ENCODE measurements around the gene C1QTNF12. TPM values are rescaled to one million over a fixed set of nuclear protein-coding genes. Genes with fewer than 3 reads are reported as not detected.

C1QTNF12 gene
- total RNA-seq, 2 donors from 2014 or later, result not detected

DNA sequence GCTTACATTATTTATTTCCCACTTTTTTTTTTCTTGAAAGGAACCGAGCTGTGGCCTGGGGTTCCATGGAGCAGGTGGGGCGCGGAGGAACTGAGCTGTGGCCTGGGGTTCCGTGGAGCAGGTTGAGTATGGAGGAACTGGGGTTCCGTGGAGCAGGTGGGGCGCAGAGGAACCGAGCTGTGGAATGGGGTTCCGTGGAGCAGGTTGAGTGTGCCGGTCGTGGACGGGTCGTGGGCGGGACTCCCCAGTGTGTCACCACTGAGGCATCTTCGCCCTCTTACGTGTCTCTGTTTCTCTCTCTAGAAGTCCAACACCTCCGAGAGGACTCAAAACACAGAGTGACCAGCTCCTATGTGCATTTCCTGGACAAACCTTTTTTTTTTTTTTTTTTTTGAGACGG is 32.5 kb upstream of the C1QTNF12 start:
- TF ChIP-seq CTCF (IDR thresholded peaks at IDR 0.05), result no peak
- Histone ChIP-seq H3K9me3 (no peaks in the 10 kb centered on the region), H3K27me3 (no peaks in the 10 kb centered on the region), H3K4me3 (no peak overlapping the region), H3K27ac (no peak overlapping the region), H3K4me1 (peaks cover 0 to 18% of the 10 kb centered on the region in 2 donors), H3K36me3 (no peaks in the 10 kb centered on the region)
- DNase-seq (ENCODE audit: low spot score), result no peak

- Histone ChIP-seq H3K9me3 (no peaks in the 10 kb centered on the region), H3K4me1 (peaks cover 0 to 18% of the 10 kb centered on the region in 2 donors), H3K27me3 (no peaks in the 10 kb centered on the region), H3K4me3 (no peak overlapping the region), H3K36me3 (no peaks in the 10 kb centered on the region), H3K27ac (no peak overlapping the region)
- no peak for DNase-seq (ENCODE audit: low spot score)
- TF ChIP-seq CTCF (IDR thresholded peaks at IDR 0.05), result no peak
Measured at GRCh38 chr1:1278620-1279019, 32.1 kb upstream of the C1QTNF12 start.

DNA sequence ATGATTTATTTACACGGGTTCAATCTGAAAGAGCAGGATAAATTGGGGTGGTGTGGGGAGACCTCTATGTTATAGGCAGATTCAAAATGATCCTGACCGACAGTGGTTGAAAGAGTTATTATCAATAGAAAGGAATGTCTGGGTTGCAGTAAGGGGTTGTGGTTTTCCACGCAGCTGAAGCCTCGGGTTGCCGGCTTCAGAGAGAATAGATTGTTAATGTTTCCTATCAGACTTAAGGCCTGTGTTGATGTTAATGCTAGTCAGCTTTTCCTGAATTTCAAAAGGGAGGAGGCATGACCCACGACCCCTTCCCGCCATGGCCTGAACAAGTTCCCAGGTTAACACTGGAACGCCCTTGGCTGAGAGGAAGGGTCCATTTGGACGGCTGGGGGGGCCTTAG is 29.3 kb upstream of the C1QTNF12 start:
- Histone ChIP-seq H3K27me3 (no peaks in the 10 kb centered on the region), H3K4me1 (peaks cover 0 to 32% of the 10 kb centered on the region in 2 donors), H3K9me3 (no peaks in the 10 kb centered on the region), H3K4me3 (no peak overlapping the region), H3K27ac (no peak overlapping the region), H3K36me3 (no peaks in the 10 kb centered on the region)
- TF ChIP-seq CTCF (IDR thresholded peaks at IDR 0.05), result no peak
- DNase-seq (ENCODE audit: low spot score), result no peak

GRCh38 chr1:1274931-1275431 is 28.5 kb upstream of the C1QTNF12 start:
- Histone ChIP-seq H3K27ac (peak overlapping the region in 1 of 2 donors; percentile 89), H3K36me3 (no peaks in the 10 kb centered on the region), H3K4me1 (peaks cover 0 to 41% of the 10 kb centered on the region in 2 donors), H3K9me3 (no peaks in the 10 kb centered on the region), H3K4me3 (peak overlapping the region in 1 of 2 donors; percentile 95), H3K27me3 (no peaks in the 10 kb centered on the region)
- DNase-seq (ENCODE audit: low spot score), result no peak
- no peak for TF ChIP-seq CTCF (IDR thresholded peaks at IDR 0.05)

- DNase-seq (ENCODE audit: low spot score), result no peak
- Histone ChIP-seq H3K9me3 (no peaks in the 10 kb centered on the region), H3K4me3 (peak overlapping the region; percentile 95 to 96), H3K27ac (peak overlapping the region; percentile 84 to 89), H3K27me3 (no peaks in the 10 kb centered on the region), H3K4me1 (peaks cover 0 to 47% of the 10 kb centered on the region in 2 donors), H3K36me3 (no peaks in the 10 kb centered on the region)
- no peak for TF ChIP-seq CTCF (IDR thresholded peaks at IDR 0.05)
Measured at GRCh38 chr1:1274299-1274930, 27.9 kb upstream of the C1QTNF12 start.
